GM19468 (cell line): ENCODE data around the gene FBXO2.

Source experiments
- ATAC-seq: cut with Tn5 transposase; IDR thresholded peaks from one replicate; pipeline ENCODE4 v1.9.1; 2021; ENCODE audit warnings: mild to moderate bottlenecking, moderate library complexity, moderate number of reproducible peaks; ENCODE audit not compliant: unreplicated experiment; ENCODE audit errors: extremely low read depth

FBXO2 gene

DNA sequence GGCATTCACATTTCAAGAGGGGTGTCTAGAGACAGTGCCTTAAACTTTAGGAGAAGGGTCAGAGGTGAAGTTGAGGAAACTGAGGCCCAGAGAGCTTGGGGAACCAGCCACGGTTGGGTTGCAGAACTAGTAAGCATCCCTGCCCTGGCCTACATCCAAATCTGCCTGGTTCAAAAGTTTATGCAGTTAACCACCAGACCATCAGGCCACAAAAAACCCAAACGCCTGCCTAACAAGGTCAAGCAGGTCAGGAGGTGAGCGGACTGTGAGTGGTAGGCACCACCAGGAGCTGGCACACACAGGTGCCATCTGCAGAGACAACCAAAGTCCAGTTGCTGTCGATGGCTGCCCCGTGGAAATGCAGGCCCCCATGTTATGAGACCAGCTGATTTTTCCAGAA, 51.2 kb downstream of the FBXO2 start:
- no peak for ATAC-seq

DNA sequence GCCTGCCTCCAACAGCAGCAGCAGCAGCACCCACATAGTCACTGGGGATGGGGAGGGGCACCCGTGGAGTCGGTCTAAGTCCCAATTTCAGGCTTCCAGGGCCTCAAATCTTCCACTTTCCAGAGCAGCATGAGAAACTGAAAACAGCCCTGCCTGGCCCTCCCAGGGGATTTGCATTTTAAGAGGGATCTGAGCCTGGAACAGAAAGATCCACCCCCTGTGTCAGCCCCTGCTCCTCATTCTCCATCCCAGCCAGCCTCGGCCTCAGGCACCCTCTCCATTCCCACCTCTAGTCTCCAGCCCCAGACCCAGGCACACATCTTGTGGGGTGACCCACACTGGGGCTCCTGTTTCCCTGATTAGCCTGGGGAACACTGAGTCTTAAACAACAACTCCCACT, 51.8 kb downstream of the FBXO2 start:
- no peak for ATAC-seq

- no peak for ATAC-seq
Measured at GRCh38 chr1:11600836-11601235, 53.4 kb downstream of the FBXO2 start.

DNA sequence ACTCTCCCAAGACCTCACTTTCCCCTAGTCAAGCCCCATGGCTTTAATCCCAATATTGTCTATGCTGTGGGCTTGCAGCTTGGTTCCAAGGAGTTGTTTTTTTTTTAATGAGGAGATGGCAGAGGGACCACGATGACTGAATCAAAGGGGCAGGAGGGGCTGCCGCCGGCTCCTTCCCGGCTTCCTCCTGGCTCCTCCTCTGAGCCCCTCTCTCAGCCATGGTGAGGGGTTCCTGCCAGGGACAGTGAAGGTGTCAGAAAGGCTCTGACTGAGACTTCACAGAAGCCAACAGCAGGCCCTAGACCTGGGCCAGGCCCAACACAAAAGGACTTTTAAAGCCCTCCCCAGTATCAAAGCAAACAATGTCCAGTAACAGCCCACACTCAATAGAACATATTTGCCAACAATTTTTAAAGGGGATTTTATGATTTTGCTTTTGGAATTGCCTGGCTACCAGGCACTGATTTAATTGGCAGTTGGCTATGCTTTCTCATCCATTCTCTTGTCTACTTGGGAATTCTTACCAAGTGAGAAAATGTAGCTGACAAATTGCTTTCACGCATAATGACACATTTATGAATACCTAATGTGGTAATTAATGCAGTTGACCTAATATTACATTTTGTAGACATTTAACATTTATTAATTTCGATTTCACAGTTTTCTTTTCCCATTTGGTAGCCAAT, 54.2 kb downstream of the FBXO2 start:
- no peak for ATAC-seq

- no peak for ATAC-seq
Measured at GRCh38 chr1:11598461-11598860, 55.8 kb downstream of the FBXO2 start.
